ENCODE data around the gene SCUBE1. TPM values are rescaled to one million over a fixed set of nuclear protein-coding genes. Genes with fewer than 3 reads are reported as not detected.

SCUBE1 gene
- total RNA-seq, 1 experiment from 2014 or later: 28.9 TPM

DNA sequence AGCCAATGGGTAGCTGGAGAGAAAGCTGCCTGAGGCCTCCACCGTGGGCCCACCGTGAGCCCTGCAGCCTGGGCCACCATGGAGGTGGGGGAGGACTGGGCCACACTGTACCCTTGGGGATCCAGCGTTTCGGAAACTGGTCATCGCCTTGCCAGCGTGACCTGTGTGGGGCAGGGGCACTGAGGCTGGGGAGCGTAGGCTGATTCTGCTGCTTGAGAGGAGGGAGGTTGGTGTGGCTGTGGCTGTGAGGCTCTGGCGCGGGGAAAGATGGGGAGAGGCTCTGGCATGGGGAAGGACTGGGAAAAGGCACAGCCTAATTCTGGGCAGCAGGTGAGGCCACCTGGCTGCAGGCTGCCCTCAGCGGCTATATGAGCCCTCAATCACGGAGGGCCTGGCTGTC, 143.6 kb downstream of the SCUBE1 start:
- peak; percentile 44 for DNase-seq (ENCODE audit: low spot score)
- in situ Hi-C loops (cut with HindIII; ENCODE audit: low sequenced_read_pairs): no loop called here

DNA sequence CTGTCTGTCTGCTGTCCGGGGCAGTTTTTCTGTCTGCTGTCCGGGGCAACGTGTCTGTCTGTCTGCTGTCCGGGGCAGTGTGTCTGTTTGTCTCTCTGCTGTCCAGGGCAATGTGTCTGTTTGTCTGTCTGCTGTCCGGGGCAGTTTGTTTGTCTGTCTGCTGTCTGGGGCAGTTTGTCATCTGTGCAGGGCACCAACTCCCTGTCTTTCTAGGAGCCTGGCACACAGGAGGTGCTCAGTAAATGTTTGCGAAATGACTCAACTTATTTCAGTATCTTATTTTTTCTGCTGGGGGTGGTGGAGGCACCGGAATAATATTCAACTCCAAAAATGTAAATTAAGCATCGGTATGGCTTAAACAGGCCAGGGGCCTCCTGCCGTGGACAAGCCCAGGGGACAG, 144.2 kb downstream of the SCUBE1 start:
- in situ Hi-C loops (cut with HindIII; ENCODE audit: low sequenced_read_pairs): no loop called here
- DNase-seq (ENCODE audit: low spot score): no peak

DNA sequence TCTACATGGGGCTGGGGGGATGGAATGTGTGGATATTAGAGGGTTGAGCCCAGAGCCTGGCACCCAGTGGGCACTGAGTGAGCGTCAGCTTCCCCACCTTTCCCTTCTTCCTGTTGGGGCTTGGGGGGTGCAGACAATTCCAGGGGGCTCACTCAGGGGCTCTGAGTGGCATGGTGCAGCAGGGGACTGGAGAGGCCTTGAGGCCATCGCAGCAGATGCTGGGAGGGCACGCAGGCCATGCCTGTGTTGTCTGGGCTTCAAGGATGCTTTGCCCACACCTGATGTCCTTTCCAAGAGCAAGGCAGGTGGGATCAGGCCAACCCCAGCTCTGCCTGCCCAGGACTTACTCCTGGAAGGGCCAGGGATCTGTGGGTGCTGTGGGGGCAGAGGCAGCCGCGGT, 145.0 kb downstream of the SCUBE1 start:
- no peak for DNase-seq (ENCODE audit: low spot score)
- in situ Hi-C loops (cut with HindIII; ENCODE audit: low sequenced_read_pairs): no loop called here

DNA sequence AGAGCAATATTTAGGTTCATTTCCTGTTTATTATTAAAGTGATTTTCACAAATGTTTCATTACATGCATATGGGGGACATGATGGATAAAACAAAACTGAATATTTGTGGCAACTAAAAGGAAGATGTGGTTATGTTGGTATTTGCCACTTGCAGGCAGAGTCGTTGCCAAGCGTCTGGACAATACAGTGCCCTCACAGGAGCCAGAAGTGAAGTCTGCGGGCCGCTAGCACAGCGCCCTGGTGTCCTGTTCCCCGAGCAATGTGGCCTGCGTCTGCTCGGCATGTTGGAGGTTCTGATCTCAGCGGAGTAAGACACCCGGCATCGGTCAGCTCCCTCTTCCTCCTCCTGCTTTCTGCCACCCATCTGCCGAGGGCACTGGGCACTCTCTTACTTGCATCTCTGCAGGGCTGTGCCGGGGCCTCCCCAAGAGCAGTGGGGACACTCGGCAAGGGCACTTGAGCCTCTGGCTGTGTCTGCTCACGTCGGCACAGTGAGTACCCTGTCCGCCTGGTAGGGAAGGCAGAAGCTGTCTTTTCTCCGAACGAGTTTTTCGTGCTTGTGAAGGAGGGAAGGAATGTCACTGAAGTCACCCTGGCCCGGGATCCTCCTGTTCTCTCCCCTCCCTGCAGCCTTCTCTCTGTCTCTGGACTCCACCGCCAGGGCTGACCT, 145.8 kb downstream of the SCUBE1 start:
- in situ Hi-C loops (cut with HindIII; ENCODE audit: low sequenced_read_pairs): no loop called here
- DNase-seq (ENCODE audit: low spot score): no peak

DNA sequence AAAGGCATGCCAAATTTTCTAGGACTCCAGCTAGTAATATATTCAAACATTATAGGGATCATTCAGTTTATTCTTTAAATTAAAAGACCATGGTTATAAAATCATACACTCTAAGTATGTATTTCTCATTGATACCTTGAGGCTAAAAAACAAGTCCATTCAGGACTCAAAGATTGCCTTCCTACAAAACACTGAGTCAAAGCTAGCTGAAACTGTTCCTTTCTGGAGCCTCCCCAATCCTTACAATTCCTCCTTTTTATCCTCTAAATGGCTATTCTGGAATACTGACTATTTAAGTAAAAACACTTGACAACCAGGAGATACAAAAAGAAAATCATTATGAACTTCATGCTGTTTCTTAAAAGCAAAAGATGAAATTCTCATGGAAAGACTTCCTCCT, 151.3 kb downstream of the SCUBE1 start:
- no peak for DNase-seq (ENCODE audit: low spot score)
- in situ Hi-C loops (cut with HindIII; ENCODE audit: low sequenced_read_pairs): no loop called here

DNA sequence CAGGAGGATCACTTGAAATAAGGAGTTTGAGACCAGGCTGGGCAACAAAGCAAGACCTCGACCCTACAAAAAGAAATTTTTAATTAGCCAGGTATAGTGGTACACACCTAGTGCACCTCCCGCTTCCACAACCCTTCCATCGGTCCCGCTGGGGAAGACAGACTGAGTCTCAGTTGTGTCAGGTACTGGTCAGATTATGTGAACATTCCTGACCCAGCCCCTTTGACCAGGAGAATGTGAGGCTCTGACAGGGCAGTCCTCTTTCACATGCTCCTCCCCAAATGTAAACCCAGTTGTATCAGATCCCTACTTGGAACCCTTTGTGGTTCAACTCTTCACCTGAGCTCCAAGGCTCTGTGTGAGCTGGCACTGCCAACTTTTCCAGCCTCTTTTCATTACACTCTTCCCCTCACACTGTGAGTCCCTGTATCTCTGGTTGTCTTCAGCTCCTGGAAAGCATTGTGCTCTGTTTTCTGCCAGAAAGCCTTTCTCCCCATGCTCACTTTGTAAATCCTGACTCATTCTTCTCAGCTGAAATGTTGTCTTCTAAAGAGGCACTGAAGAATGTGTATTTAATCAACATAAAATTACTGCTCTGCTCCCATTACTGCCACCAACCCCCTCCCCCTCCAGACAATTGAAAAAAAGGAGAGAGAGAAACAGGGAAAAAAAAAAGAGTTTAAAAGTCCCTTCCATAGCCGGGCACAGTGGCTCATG, 154.2 kb downstream of the SCUBE1 start:
- DNase-seq (ENCODE audit: low spot score): no peak
- in situ Hi-C loops (cut with HindIII; ENCODE audit: low sequenced_read_pairs): no loop called here

DNA sequence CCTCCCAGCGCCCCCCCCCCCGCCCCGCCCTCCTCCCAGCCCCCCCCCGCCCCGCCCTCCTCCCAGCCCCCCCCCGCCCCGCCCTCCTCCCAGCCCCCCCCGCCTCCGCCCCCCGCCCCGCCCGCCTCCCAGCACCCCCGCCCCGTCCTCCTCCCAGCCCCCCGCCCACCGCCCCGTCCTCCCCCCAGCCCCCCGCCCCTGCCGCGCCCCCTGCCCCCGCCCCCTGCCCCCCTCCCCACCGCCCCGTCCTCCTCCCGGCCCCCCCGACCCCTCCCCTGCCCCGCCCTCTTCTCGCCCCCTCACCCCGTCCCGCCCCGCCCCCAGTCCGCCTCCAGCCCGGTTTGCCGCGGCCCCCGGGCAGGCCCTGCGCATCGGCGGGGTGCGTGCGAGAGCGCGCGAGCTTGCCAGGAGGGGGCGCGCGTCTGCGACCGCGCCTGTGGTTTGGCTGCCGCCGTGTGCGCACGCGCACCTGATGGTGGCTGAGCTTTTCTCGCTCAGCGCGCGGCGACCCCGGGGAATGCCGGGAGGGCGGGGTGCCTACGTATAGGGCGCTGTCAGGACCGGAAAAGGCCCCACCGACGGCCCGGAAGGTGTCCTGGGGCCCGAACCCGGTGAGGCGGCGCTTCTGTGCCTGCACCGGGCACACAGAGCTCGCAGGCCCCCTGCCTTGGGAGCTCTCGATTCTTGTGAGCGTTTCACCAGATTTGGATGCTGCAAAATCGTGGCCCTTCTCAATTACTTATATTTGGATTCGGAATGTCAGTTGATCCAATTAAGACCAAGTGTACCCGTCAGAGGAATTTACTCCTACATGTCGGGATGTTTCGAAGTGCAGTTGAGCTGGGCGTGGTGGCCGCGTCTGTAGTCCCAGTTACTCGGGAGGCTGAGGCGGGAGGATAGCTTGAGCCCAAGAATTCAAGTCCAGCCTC, 155.7 kb downstream of the SCUBE1 start:
- DNase-seq (ENCODE audit: low spot score): peak; percentile 90
- in situ Hi-C loops (cut with HindIII; ENCODE audit: low sequenced_read_pairs): no loop called here

DNA sequence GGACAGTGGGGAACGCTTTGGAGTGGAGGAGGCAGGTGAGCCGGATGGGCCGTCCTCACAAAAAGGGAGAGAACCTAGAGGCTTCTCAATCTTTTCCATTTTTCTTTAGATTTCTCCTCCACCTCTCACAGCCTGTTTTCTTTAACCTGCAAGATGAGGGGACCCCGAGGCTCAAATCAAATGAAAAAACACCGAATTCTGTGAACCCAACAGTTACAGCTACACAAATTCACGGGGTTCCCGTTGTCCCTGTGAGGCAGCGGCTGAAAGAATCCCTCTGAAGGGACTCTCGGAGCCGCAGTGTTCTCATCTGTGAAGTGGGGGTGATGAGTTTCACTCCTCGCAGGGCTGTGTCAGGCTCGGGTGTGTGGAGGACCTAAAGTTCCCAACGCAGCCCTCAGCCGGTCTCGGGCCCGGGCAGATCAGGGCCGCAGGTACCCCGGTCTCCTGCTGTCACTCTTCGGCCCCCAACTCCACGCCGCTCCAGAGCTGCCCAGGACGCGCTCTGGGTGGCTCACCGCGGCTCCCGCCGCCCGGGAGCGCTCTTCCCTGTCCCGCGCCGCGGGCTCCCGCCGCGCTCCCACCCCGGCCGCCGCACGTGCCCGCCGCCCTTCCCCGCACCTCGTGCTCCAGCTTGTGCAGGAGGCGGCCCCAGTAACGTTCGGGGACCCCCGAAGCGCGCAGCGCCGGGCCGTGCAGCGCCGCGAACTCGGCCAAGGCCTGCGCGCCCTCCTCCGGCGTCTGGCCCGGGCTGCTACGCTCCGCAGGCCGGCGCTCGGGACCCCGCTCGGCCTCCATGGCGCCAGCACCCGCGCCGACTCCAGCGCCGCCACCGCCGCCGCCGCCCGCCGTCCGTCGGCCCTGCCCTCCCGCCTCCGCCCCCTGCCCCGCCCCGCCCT, 156.7 kb downstream of the SCUBE1 start, which contains the start of gene TTLL12:
Gene TTLL12, minus strand, starts transcription at position 863 of the 899 bp plus-strand sequence. Its CDS starts 65 bp downstream, at position 798.
- peak; percentile 43 for DNase-seq (ENCODE audit: low spot score)
- in situ Hi-C loops (cut with HindIII; ENCODE audit: low sequenced_read_pairs): no loop called here

DNA sequence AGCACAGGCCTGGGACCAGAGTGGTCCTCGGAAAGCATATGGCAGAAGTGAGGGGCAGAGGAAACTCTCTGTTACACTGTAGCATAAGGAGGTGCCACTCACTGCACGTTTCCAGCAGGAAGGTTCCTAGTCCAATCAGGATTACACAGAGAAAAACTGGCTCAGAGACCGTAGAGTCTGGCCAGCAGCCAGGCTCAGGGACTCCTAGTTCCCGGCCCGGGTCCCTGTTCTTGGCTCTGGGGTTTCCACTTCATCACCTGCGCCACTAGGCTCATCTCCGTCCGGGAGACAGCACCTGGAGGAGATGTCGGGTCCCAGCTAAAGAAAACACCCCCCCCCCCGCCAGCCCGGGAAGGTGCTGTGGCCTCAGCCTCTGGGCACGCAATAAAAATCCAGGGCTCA, 157.3 kb downstream of the SCUBE1 start:
- peak; percentile 85 for DNase-seq (ENCODE audit: low spot score)
- in situ Hi-C loops (cut with HindIII; ENCODE audit: low sequenced_read_pairs): no loop called here

DNA sequence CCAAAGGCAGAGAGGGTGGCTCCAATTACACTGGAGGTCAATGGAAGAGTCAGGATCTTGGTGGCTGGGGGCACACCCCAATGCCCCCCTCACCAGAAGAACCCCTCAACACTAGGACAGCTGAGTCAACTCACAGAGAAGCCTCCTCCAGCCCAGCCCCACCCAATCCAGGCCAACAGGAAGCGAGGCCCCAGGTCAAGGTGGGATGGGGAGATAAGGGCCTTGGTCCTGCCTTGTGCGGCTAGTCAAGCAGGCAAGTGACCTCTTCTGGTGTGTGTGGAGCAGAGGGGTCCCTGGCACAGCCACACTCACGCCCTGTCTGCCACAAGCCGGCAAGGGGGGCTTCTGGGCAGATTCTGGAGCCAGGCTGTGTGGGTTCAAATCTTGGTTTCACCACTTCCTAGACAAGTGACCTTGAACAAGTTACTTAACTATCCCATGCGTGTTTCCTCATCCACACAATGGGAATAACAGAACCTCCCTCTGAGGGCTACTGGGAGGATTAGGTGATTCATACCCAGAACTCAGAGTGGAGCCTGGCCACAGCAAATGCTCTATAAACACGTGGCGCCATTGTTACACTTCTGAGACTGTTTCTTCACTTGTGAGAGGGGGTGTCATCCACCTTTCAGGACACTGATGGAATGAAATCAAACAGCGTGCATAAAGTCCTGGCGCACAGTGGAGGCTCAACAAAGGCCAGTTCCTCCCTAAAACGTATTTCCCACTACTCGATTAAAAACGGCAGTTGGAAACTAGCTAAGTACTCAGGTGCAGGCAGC, 159.5 kb downstream of the SCUBE1 start:
- in situ Hi-C loops (cut with HindIII; ENCODE audit: low sequenced_read_pairs): no loop called here
- DNase-seq (ENCODE audit: low spot score): no peak

DNA sequence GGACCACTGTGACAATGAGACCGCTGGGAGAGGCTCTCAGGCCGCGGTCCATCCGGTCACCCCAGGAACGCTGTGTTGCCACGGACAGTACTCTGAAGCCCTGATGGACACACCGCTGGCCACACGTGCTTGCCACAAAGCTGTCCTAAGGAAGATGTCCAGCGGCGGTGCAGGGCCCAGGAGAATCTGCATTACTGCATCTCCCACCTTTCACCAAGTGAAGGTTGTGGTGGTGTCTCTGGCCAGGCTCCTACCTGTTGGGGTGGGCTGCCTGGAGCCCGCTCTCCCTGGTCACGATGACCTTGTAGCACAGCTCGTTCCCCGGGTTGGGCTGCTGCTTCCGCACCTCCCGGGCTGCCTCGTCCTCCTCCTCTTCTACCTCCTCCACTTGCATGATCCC, 160.4 kb downstream of the SCUBE1 start:
- DNase-seq (ENCODE audit: low spot score): no peak
- in situ Hi-C loops (cut with HindIII; ENCODE audit: low sequenced_read_pairs): no loop called here

DNA sequence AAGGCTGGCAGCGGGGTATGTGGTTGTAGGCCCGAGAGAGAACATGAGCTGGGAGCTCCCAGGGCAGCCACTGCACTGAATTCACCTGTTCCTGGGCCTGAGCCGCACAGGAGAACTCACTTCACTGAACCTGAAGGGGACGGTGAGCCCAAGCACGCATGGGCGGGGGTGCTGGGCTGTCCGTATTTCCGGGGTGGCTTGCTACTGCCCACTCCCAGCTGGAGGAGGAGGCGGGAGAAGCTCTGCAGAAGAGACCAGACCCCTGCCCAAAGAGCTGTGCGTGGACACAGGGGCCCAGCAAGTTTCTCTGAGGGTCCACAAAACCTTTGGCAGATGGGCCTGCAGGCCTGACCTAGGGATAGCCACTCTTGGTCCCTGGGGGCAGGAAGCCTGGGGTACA, 161.1 kb downstream of the SCUBE1 start:
- no peak for DNase-seq (ENCODE audit: low spot score)
- in situ Hi-C loops (cut with HindIII; ENCODE audit: low sequenced_read_pairs): no loop called here

DNA sequence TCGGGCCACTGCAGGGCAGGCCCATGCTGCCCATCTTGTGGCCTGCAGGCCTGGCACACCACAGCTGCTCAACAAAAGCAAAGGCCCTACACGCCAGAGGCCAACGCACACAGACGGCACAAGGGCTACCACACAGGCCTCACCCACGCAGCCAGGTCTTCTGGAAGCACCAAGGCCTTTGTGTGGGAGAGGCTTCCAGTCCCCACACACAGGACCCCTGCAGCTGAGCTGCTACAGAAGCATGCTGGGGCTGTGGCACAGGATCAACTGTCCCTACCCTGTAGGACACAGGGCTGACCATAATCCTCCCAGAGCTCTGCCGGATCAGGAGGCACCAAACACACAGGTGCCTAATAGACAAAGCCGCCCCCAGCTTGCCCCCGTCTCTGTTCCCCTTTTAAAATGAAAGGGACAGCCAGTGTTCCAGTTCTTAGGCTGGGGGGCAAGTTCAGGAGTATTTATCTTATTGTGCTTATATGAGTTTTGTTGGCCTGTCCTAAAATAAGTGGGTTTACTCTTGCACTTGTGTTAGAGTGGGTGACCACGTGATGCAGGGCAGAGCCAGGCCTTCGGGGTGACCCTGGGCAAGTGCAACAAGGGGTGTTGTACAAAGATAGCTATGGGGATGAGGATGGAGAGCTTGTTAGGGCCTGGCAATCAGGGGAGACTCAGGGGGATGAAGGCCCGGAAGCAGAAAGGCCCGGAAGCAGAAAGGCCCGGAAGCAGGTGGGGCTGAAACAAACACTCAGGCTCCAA, 161.7 kb downstream of the SCUBE1 start:
- in situ Hi-C loops (cut with HindIII; ENCODE audit: low sequenced_read_pairs): no loop called here
- DNase-seq (ENCODE audit: low spot score): no peak

DNA sequence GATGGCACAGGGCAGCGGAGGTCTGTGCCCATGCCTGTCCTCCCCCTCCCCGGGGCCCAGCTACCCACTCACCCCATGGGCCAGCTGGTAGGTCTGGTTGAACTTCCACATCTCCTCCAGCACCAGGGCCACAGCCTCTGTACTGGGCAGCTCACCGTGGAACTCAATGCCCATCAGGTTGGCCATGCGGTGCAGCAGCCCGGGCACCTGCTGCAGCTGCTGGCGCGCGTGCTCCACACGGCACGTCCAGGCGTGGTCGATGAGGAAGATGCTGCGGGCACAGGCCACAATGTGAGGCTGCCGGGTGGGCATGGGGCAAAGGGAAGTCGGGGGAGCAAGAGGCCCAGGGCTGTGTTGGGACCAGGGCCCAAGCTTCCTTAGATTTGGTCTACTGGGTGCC, 162.5 kb downstream of the SCUBE1 start:
- in situ Hi-C loops (cut with HindIII; ENCODE audit: low sequenced_read_pairs): no loop called here
- DNase-seq (ENCODE audit: low spot score): no peak

DNA sequence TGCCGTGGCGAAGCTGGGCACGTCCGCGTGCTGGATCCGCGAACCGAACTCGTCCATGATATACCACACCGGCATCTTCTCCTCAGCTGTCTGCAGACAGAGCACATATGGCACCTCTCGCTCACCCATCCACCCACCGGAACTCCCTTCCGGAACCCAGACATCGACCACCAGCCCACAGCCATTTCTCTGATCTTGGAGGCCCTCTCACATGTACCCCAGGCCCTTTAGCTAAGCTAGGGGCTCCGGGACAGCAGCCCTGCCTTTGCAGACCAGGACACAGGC, 163.3 kb downstream of the SCUBE1 start:
- in situ Hi-C loops (cut with HindIII; ENCODE audit: low sequenced_read_pairs): no loop called here
- DNase-seq (ENCODE audit: low spot score): no peak

DNA sequence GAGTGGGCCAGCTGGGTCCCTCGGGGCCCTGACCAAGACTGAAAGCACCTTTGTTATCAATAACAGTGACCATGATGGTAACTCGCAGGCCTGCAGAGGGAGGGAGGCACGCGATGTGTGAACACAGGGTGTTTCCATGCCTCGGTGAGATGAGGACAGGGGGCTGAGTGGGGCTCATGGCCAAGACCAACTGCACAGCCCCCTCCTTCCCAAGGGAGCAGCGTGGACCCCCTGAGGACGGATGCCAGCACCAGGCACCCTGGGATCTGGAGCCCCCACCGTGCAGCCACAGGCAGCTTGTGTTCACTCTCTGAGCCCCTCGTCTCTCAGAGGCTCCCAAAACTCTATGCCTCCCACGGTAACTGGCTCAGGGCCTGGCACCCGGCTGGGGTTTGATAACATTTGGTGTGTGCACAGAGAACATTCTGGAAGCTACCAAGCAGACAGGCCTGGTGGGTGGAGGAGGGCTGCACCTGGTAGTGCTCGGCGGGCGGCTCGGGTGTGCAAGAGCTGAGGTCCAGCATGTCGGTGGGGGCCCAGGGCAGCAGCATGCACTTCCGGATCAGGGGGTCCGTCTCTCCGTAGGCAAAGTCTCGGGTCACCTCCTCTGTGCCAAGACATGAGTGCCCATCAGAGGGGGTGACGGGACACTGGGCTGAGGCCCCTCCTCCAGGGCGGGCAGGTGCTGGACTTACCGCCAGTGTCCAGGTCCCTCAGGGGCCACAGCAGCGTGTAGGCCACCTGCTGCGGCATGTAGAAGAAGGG, 163.8 kb downstream of the SCUBE1 start:
- in situ Hi-C loops (cut with HindIII; ENCODE audit: low sequenced_read_pairs): no loop called here

DNA sequence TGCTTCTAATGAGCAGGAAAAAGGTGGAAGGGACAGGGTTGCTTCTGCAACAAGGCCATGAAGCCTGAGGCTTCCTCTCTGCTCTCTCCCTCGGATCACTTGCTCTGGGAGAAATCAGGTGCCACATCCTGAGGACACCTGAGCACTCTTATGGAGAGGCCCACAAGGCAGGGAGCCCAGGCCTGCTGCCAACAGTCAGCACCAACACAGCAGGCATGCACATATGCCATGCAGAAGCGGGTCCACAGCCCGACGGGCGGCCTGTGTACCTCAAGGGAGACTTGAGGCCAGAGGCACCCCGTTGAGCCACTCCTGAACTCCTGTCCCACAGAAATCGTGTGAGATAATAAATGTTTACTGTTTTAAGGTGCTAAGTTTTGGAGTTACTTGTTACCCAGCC, 165.7 kb downstream of the SCUBE1 start:
- in situ Hi-C loops (cut with HindIII; ENCODE audit: low sequenced_read_pairs): no loop called here
- no peak for DNase-seq (ENCODE audit: low spot score)

More for the DNA sequence above, 163.8 kb downstream of the SCUBE1 start:
- no peak for DNase-seq (ENCODE audit: low spot score)
